Measurements from ENCODE around the gene ADGRB2.
A peak's percentile ranks its signal among the peaks of the same experiment; 100 is the strongest.

ADGRB2 gene

DNA sequence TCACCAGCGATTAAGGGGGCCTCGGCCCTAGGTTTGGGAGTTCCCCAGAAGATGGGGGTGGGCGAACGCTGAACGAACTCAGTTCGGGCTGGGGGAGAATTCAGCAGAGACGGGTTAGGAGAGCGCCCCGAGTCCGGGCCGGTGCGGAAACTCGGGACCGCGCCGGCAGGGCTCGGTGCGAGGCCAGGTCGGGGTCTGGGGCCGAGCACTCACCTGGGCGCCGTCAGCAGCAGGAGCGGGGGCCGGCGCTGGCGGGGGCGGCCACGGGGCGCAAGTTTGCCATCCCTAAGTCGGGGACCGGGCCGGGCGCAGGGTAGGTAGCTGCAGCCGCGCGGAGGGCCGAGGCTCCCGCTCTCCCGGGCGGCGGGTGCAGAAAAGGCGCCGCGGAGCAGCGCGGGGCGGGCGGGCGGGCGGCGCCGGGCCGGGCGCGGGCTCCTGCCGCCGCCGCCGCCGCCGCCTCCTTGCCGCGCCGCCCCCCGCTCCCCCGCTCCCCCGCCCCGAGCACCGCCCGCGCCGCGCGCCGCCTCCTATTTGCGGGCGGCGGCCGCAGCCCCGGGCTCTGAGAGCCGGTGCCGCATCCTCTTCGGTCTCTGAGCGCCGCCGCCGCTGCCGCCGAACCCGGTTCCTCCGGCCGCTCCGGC, 349 bp downstream of the ADGRB2 start:
- Mint-ChIP-seq H3K4me3 (peak overlapping the region; percentile 84), H3K27ac (no peak overlapping the region), H3K36me3 (no peaks in the 10 kb centered on the region), H3K4me1 (peaks cover 26% of the 10 kb centered on the region), H3K9me3 (no peaks in the 10 kb centered on the region), H3K27me3 (peaks cover 1% of the 10 kb centered on the region)

DNA sequence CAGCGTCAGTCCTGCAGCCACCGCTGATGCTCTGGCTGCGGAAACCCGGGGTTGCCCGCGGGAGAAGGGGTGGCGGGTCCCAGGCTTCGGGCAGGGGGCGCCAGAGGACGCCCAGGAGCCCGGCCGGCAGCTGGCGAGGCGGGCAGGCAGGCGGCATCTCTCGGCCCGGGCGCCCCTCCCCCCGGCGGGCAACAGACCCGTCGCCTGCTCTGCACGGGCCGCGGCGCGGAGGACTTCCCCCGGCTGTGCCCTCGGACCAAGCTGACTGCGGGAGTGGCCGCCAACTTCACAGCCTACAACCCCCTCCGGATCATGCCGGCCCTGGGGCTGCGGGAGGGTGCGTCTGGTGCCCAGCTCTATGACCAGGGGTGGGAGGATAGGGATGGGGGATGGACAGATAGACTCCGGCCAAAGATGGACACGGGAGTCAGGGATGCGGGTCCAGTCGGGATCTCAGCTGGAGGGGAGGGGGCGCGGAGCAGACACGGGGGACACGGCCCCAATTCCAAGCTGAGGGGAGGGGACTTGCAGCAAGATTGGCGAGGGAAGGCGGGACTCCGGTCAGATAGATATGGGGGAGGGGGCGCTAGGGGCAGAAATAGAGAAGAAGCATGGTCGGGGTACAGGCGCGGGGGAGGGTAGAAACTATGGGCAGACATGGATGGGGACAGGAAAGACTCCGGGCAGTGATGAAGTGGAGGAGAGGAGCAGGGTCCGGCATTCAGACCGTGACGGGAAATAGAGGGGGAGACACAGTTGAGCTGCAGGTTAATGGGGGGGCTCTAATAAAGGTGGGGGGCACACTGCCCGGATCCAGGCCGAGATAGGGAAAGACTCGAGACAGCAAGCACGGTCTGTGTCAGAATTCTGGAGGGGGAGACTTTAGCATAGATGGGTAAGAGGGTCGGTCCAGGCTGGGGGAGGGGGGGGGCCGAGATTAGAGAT, 1.1 kb downstream of the ADGRB2 start:
- Mint-ChIP-seq H3K4me3 (peak overlapping the region; percentile 84), H3K27ac (no peak overlapping the region), H3K36me3 (no peaks in the 10 kb centered on the region), H3K27me3 (peaks cover 1% of the 10 kb centered on the region), H3K4me1 (peaks cover 25% of the 10 kb centered on the region), H3K9me3 (no peaks in the 10 kb centered on the region)

DNA sequence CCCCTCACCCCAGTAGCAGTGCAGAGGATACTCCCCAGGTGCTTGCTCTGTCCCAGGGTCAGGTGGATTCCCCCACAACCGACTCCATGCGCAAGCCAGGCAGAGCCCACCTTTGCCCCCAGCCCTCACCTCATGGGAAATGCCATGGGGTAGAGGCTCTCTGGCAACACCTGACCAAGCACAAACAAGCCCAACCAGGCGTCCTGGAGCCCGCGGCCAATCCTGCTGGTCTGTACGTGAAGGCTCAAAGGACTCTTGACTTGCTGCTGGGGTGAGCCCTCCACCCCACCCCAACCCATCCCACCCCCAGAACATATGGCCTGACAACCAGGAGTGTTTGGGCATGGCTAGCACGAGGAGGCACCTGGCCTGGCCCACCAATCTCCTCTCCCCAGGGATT, 1.8 kb downstream of the ADGRB2 start:
- H3K9me3 Mint-ChIP-seq = no peaks in the 10 kb centered on the region
- no peak overlapping the region for H3K27ac Mint-ChIP-seq
- peaks cover 25% of the 10 kb centered on the region for H3K4me1 Mint-ChIP-seq
- H3K36me3 Mint-ChIP-seq = no peaks in the 10 kb centered on the region
- peak overlapping the region; percentile 33 for H3K4me3 Mint-ChIP-seq
- H3K27me3 Mint-ChIP-seq = peaks cover 1% of the 10 kb centered on the region

DNA sequence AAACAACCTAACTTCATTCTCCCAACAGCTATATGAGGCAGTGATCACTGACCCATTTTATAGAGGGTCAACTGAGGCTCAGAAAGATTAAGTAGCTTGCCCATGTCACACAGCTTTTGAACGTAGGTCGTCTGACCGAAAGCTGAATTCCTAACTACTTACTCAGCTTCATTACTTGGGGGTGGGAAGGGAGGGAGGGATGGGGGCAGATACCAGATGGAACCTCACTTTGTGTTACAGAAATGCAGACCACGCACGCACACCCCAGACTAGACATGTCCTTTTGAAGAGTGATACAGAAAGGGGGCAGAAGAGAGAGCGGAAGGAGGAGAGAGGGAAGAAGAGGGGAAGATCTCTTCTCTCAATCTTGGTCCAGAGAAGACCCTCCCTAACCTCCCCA, 2.3 kb downstream of the ADGRB2 start:
- H3K36me3 Mint-ChIP-seq = no peaks in the 10 kb centered on the region
- peak overlapping the region; percentile 41 for H3K27ac Mint-ChIP-seq
- H3K27me3 Mint-ChIP-seq = peaks cover 1% of the 10 kb centered on the region
- peaks cover 25% of the 10 kb centered on the region for H3K4me1 Mint-ChIP-seq
- peak overlapping the region; percentile 67 for H3K4me3 Mint-ChIP-seq
- no peaks in the 10 kb centered on the region for H3K9me3 Mint-ChIP-seq

DNA sequence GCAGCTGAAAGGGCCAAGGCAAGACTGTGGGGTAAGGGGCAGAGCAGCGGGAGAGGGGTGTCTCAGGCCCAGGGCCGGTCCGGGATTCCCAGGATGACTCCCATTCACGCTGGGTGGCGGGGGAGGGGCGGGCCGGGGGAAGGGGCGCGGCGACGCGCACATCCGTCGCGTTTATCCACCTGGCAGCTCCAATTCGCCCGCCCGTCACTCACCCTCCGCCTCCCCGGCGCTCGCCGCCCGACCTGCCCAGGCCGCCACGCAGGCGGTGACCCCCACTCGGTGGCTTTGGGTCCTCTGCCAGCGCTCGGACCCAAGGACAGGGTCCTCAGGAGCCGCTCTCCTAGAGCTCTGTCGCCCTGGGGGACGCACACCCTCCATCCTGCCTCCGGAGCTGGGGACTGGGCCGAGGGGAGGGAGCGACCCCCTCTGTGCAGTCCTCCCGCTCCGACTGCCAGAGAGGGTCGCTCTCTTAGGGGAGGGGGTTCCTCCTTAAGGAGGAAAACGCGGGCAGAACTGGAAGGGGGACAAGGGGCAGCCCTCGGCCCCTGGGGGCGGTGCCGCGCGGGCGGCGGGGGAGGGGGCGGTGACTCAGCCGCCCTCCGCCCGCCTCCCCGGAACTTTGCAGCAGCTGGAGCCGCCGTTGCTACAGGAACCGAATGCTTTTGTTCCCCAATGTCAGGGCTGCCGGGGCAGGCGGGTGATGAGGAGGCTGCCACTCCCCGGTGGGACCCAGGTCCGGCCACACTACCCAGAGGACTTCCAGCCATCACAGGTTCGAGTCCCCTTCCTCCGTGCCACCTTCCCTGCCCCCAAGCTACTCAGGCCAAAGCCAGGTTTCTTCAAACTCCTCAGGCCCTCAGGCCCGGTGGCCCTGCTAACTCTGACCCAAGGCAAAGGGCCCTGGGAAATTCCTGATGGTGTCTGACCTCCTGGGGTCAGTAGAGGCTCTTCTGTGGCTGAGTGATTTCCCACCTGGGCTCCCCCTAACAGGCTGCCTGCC, 3.4 kb downstream of the ADGRB2 start:
- peaks cover 25% of the 10 kb centered on the region for H3K4me1 Mint-ChIP-seq
- H3K36me3 Mint-ChIP-seq = no peaks in the 10 kb centered on the region
- H3K4me3 Mint-ChIP-seq = peak overlapping the region; percentile 67
- H3K27ac Mint-ChIP-seq = no peak overlapping the region
- peaks cover 1% of the 10 kb centered on the region for H3K27me3 Mint-ChIP-seq
- H3K9me3 Mint-ChIP-seq = no peaks in the 10 kb centered on the region

DNA sequence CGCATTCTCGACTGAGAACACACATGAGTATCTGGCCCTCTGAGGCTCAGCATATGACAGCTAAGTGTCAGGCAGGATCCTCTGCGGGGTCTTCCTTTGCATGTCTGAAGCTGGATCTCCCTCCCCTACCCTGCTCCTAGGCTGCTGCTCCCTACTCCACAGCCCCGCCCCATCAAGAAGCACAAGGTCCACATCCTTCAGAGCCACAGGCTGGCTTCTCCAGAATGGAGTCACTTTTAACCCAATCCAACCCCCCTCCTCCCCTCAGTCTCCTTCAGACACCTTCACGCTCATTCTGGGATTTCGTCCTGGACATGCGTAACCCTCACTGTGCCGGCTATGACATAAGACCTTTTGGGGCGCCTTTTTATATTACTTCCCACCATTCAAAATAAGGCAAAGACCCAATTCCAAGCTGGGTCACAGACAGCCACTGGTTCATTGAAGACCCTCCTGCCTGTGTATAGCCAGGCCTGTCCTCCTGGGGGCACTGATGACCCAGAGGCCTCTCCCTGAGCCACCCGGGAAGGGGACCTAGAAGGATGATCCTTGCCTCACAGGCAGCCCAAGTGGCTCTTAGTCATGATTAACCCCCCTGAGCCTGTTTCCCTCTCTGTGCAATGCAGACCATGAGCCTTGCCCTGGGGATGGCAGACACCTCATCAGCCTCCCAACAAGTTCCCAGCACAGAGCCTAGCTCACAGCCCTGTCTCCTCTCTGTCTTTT, 4.7 kb downstream of the ADGRB2 start:
- peak overlapping the region; percentile 52 for H3K4me3 Mint-ChIP-seq
- H3K27ac Mint-ChIP-seq = no peak overlapping the region
- peaks cover 22% of the 10 kb centered on the region for H3K4me1 Mint-ChIP-seq
- H3K27me3 Mint-ChIP-seq = peaks cover 1% of the 10 kb centered on the region
- H3K36me3 Mint-ChIP-seq = no peaks in the 10 kb centered on the region
- no peaks in the 10 kb centered on the region for H3K9me3 Mint-ChIP-seq

DNA sequence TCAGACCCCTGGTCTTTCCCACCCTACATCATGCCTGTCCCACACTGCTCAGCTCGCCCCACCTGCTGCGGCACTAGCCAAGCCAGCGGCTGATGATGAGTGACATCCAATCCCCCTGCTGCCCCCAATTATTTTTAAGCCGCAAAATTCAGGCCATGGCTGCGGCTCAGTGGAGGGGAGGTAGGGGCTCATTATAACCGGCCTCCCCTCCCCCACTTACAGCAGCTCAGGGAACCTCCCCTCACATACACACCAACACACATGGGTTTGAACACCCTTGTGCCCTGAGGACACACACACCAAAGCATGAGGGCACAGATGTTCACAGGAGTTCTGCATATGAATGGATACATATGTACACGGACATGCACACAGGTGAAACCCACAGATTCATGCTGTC, 5.3 kb downstream of the ADGRB2 start:
- H3K9me3 Mint-ChIP-seq = no peaks in the 10 kb centered on the region
- H3K36me3 Mint-ChIP-seq = no peaks in the 10 kb centered on the region
- H3K27me3 Mint-ChIP-seq = peaks cover 1% of the 10 kb centered on the region
- peaks cover 21% of the 10 kb centered on the region for H3K4me1 Mint-ChIP-seq
- H3K4me3 Mint-ChIP-seq = no peak overlapping the region
- H3K27ac Mint-ChIP-seq = no peak overlapping the region

DNA sequence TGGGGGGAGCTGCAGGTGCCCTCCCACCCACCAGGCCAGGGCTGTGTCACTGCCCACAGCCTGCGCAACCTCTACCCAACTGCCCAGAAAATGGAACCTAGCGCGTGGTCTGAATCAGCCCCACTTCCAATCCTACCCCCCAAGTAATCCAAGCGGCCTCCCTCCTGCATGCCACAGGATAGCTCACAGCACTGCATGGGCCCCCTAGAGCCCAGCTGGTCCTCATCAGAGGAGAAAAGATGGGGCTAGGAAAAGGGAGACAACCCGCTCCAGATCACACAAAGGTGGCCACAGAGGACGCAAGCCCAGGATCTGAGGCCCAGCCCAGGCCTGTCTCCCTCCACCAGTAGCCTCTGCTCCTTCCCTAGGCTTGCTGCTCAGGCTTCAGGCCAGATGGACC, 6.2 kb downstream of the ADGRB2 start:
- peaks cover 17% of the 10 kb centered on the region for H3K4me1 Mint-ChIP-seq
- H3K4me3 Mint-ChIP-seq = no peak overlapping the region
- H3K36me3 Mint-ChIP-seq = no peaks in the 10 kb centered on the region
- no peaks in the 10 kb centered on the region for H3K27me3 Mint-ChIP-seq
- no peaks in the 10 kb centered on the region for H3K9me3 Mint-ChIP-seq
- H3K27ac Mint-ChIP-seq = no peak overlapping the region

DNA sequence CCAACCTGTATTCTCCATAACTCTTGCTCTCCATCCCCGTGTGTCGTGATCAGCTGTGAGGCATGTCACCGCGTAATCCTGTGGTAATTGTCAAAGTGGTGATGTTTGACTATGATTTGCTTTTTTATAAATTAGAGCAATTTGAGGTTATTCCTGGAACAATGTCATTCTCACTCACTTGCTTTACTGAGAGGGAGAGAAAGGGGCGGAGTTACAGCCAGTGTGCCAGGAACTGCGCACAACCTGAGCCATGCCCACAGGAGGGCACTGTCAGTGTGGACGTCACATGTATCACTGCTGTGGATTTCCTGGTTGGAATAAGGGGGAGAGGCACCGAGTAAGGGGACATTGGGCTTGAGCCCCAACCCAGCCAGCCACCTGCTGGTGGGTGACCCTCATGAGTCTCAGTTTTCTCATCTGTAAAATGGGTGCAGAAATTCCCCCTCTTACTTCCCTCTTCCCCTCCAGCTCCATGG, 6.9 kb downstream of the ADGRB2 start:
- no peak overlapping the region for H3K27ac Mint-ChIP-seq
- no peaks in the 10 kb centered on the region for H3K36me3 Mint-ChIP-seq
- H3K27me3 Mint-ChIP-seq = no peaks in the 10 kb centered on the region
- H3K4me3 Mint-ChIP-seq = no peak overlapping the region
- no peaks in the 10 kb centered on the region for H3K9me3 Mint-ChIP-seq
- peaks cover 18% of the 10 kb centered on the region for H3K4me1 Mint-ChIP-seq

DNA sequence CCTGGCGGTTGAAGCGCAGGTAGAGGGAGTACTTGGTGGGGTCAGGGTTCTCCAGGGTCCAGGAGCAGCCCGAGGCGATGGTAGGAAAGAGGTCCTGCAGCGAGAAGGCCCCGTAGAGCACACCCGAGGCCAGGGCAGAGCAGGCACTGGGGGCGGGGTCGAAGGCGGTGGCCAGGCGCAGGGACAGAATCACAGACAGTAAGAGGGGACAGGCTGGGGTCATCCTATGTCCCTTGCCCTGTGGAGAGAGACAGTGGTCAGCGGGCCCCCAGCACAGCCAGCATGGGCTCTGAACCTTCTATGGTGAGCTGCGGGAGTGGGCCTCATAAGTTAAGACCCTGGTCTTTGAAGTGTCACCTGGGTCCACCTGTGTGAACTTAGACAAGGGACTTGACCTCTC, 7.6 kb downstream of the ADGRB2 start:
- Mint-ChIP-seq H3K27ac (no peak overlapping the region), H3K4me1 (peaks cover 19% of the 10 kb centered on the region), H3K27me3 (no peaks in the 10 kb centered on the region), H3K9me3 (no peaks in the 10 kb centered on the region), H3K36me3 (no peaks in the 10 kb centered on the region), H3K4me3 (no peak overlapping the region)

DNA sequence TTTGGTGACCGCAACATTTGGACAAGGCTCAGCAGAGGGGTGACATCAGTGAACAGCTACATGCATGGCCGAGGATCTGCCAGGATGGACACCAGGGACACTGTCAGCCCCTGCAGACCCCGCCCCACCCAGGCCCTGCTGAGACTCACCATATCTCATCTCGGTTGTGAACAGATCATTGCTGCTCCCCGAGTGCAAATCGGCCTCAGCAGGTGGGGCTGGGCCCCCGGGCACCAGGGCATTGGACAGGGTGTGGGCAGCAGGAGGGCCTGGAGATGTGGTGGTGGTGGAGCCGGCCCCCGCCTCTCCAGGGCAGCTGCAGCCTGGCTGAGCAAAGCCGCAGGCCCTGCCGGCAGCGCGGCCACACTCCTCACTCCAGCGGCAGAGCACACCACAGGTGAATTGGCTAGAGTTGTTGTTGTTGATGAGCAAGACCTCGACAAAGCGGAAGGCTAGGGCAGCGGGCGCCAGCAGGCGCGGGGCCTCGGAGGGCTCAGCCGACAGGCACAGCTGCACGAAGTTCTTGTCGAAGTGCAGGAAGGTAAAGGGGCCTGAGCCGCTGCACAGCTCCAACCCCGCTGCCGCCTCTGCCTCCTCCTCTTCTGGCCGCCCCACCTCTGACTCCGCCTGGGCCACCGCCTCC, 8.2 kb downstream of the ADGRB2 start:
- Mint-ChIP-seq H3K27me3 (no peaks in the 10 kb centered on the region), H3K4me3 (no peak overlapping the region), H3K36me3 (no peaks in the 10 kb centered on the region), H3K27ac (no peak overlapping the region), H3K9me3 (no peaks in the 10 kb centered on the region), H3K4me1 (peaks cover 17% of the 10 kb centered on the region)

DNA sequence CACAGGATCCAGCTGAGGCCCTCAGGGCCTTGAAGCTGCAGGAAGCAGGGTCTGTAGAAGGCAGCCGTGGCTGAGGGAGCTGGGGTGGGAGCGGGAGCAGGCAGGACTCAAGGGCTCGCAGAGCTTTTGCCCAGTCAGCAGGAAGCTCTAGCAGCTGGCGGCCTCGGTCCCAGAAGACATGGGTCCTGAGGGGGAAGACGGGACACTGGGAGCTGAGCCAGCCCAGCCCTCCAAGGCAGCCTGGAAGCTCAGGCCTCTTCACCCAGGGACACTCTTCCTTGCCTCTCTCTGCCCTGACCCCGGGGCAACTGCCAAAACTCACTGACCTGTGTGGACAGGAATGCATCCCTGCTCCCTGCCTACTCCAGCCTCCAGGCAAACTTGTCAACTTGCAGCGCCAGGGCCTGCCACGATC, 8.9 kb downstream of the ADGRB2 start:
- peaks cover 22% of the 10 kb centered on the region for H3K4me1 Mint-ChIP-seq
- H3K36me3 Mint-ChIP-seq = no peaks in the 10 kb centered on the region
- H3K4me3 Mint-ChIP-seq = no peak overlapping the region
- no peaks in the 10 kb centered on the region for H3K27me3 Mint-ChIP-seq
- no peak overlapping the region for H3K27ac Mint-ChIP-seq
- H3K9me3 Mint-ChIP-seq = no peaks in the 10 kb centered on the region

DNA sequence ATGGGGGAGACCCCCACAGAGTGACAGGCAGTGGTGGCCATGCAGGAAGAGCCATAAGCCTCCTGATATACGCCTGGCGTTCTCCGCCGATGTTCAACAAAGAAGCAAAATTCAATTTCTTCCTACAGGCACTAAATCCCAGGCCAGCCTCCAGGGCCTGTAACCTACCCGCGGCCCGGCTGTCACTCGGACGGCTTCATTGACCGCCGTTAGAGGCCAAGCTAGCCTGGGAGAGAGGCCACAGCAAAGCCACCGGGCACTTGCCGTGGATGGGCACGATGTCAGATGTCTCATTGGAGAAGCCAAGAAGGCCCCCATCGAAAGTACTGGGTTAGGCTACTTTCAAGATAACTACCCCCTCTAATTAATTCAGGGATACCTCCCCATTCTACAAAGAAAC, 9.7 kb downstream of the ADGRB2 start:
- Mint-ChIP-seq H3K4me3 (no peak overlapping the region), H3K9me3 (no peaks in the 10 kb centered on the region), H3K27me3 (no peaks in the 10 kb centered on the region), H3K4me1 (peaks cover 20% of the 10 kb centered on the region), H3K36me3 (no peaks in the 10 kb centered on the region), H3K27ac (peak overlapping the region; percentile 30)

DNA sequence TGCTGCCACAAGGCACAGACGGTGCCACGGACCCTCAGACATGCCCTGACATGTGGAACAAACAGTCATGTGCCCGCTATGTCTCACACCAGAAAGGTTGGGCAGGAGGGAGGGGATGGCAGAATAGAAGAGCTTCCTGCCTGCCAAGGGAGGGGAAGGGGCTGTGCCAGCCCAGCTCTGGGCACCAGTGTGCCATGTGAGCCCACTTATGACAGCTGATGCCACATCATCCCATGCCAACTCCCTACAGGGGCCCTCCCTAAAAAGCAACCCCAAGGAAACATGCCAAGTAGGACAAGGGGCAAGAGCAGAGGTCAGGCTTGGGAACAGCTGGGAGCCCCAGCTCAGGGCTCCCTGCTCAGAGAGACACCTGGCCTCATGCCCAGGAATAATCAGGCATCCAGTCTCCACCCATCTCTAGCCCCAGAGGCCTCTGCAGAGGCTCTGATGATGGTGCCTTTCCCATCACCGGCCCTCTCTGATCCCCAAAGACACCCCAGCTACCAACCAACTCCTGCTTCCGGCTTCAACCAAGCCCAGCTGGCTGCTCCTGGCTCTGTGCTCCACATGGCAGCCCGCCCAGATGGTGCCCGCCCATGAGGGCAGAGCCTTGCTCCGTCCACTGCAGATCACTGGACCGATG, 10.3 kb downstream of the ADGRB2 start:
- no peak overlapping the region for H3K27ac Mint-ChIP-seq
- peaks cover 20% of the 10 kb centered on the region for H3K4me1 Mint-ChIP-seq
- no peaks in the 10 kb centered on the region for H3K9me3 Mint-ChIP-seq
- no peaks in the 10 kb centered on the region for H3K27me3 Mint-ChIP-seq
- no peaks in the 10 kb centered on the region for H3K36me3 Mint-ChIP-seq
- H3K4me3 Mint-ChIP-seq = no peak overlapping the region
